Measurements from ENCODE around the gene DTWD2. TPM values are rescaled to one million over a fixed set of nuclear protein-coding genes. Genes with fewer than 3 reads are reported as not detected.
A peak's percentile ranks its signal among the peaks of the same experiment; 100 is the strongest.

DTWD2 gene
- total RNA-seq, 1 donor from 2014 or later, result 4.0 TPM

DNA sequence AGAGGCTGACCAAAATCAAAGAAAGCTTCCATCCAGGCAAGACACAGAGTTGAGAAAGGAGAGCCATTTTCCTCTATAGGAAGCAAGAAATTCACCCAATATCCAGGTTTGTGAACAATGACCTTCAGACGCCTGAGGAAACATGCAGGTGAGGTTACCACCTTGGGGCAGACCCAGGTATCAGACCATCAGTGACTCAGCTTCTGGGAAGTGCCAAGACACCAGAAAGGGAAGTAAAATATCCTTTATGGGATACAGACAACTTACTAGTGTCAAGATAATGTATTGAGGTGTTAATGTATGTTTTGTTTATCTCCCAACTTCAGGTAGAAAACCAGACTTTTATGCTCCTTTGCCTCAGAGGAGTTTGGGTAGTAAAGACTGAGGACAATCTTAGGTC is 2.2 kb upstream of the DTWD2 start:
- peaks cover 6% of the 10 kb centered on the region for H3K9me3 Mint-ChIP-seq
- ChIA-PET CTCF (interaction anchor here (0.8 to 5.3 kb wide), 2 partner anchors 139 to 420 kb away, joined by 3 to 101 read pairs; no protein-coding TSS in a partner anchor), POLR2A (interaction anchor here (3.6 kb wide), 1 partner anchor 80 kb away, joined by 23 read pairs; the partner anchor contains the start of gene DMXL1)
- peak overlapping the region; percentile 38 for H3K27ac Mint-ChIP-seq
- H3K4me1 Mint-ChIP-seq, result peaks cover 33% of the 10 kb centered on the region
- no peaks in the 10 kb centered on the region for H3K36me3 Mint-ChIP-seq (ENCODE audit: low read depth)
- no peaks in the 10 kb centered on the region for H3K27me3 Mint-ChIP-seq
- intact Hi-C loops (cut with micrococcal nuclease), result no loop called here
- no peak overlapping the region for H3K4me3 Mint-ChIP-seq
- DNase-seq (no peak), ATAC-seq (ENCODE audit: low read depth) (no peak)
- TF ChIP-seq CTCF (IDR thresholded peaks at IDR 0.05), result no peak

DNA sequence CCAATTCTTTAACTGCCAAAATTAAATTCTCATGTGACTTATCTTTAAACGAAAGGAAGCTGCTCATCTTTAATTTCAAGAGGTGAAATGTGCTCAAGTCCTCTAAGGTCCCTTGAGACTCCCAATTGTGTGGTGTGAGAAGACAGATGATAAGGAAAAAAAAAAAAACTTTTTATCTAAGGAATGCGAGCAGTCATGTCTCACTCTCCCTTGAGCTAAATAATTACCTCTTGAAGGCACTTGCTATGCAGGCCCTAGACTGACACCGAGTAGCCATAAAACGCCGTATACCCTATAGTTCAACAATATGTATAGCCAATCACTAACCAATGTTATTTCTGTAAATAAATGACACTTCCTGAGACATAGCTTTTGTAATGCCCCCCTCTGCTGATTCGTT is 1.5 kb upstream of the DTWD2 start:
- no peak for TF ChIP-seq CTCF (IDR thresholded peaks at IDR 0.05)
- CTCF ChIA-PET, result interaction anchor here (0.8 to 5.3 kb wide), 10 partner anchors 22 to 445 kb away, joined by 3 to 101 read pairs (median 16); partner anchors contain the start of gene DMXL1
- intact Hi-C loops (cut with micrococcal nuclease), result loop anchor here (2.0 to 10.0 kb wide), 2 partner anchors 325 to 1475 kb away; partner anchors contain the start of gene PRR16
- DNase-seq (no peak), ATAC-seq (ENCODE audit: low read depth) (no peak)
- H3K27ac Mint-ChIP-seq, result peak overlapping the region; percentile 41
- no peaks in the 10 kb centered on the region for H3K9me3 Mint-ChIP-seq
- no peaks in the 10 kb centered on the region for H3K27me3 Mint-ChIP-seq
- peaks cover 33% of the 10 kb centered on the region for H3K4me1 Mint-ChIP-seq
- POLR2A ChIA-PET, result interaction anchor here (3.6 kb wide), 1 partner anchor 81 kb away, joined by 23 read pairs; the partner anchor contains the start of gene DMXL1
- H3K4me3 Mint-ChIP-seq, result no peak overlapping the region
- no peaks in the 10 kb centered on the region for H3K36me3 Mint-ChIP-seq (ENCODE audit: low read depth)

DNA sequence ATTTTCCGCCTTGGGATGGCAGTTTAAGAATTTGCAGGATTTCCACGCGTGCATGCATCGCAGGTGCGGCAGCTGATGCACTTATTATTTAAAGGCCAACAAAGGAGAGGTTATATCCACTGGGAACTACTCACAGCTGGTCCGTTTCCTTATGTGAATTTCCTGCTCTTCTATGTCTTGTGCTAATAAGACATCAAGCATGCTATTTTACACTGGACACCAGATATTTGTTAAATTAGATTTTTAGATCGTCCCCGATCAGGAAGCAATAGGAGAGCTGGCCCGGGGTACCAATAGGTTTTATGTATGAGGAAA is 476 bp upstream of the DTWD2 start:
- H3K36me3 Mint-ChIP-seq (ENCODE audit: low read depth), result no peaks in the 10 kb centered on the region
- peak overlapping the region; percentile 79 for H3K27ac Mint-ChIP-seq
- H3K27me3 Mint-ChIP-seq, result no peaks in the 10 kb centered on the region
- ATAC-seq (ENCODE audit: low read depth) (no peak), DNase-seq (no peak)
- peak overlapping the region; percentile 84 for H3K4me3 Mint-ChIP-seq
- ChIA-PET POLR2A (interaction anchor here (1.1 to 3.6 kb wide), 9 partner anchors 31 to 429 kb away, joined by 3 to 23 read pairs (median 3); partner anchors contain the start of gene DMXL1), CTCF (interaction anchor here (0.5 to 5.3 kb wide), 33 partner anchors 19 to 467 kb away, joined by 3 to 101 read pairs (median 5); partner anchors contain the start of genes DMXL1 and TNFAIP8)
- intact Hi-C loops (cut with micrococcal nuclease), result loop anchor here (1.0 to 10.0 kb wide), 12 partner anchors 27 to 1476 kb away; partner anchors contain the start of genes DMXL1, HSD17B4 and PRR16
- no peak for TF ChIP-seq CTCF (IDR thresholded peaks at IDR 0.05)
- H3K9me3 Mint-ChIP-seq, result no peaks in the 10 kb centered on the region
- H3K4me1 Mint-ChIP-seq, result peaks cover 33% of the 10 kb centered on the region

DNA sequence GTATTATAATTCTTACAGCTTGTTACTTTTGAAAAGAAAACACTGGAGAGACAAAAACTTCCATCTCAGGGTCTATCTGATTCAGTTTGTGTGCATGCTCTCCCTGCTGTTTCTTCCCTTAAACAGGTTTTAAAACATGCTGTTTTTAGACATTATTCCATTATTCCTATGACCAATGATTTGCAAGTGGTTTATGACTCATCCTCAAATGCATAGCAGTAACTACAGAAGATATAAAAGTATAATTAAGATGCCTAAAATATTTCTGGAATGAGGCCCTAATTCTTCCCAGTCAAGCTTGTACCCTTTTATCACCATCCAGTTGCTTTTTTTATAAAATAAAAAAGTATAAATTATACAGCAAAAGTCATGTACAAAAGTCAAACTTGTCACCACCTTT is 3.7 kb downstream of the DTWD2 start:
- CTCF ChIA-PET, result interaction anchor here (1.1 kb wide), 1 partner anchor 434 kb away, joined by 4 read pairs; no protein-coding TSS in a partner anchor
- POLR2A ChIA-PET, result no interaction called here
- intact Hi-C loops (cut with micrococcal nuclease), result loop anchor here (10.0 kb wide), 1 partner anchor 1480 kb away; the partner anchor contains the start of gene PRR16
- ATAC-seq (ENCODE audit: low read depth) (no peak), DNase-seq (no peak)
- Mint-ChIP-seq H3K4me1 (peaks cover 28% of the 10 kb centered on the region), H3K27me3 (no peaks in the 10 kb centered on the region), H3K4me3 (no peak overlapping the region), H3K9me3 (no peaks in the 10 kb centered on the region), H3K36me3 (ENCODE audit: low read depth) (peaks cover 13% of the 10 kb centered on the region), H3K27ac (no peak overlapping the region)
- TF ChIP-seq CTCF (IDR thresholded peaks at IDR 0.05), result no peak

GRCh38 chr5:118981783-118982182 is 6.6 kb downstream of the DTWD2 start:
- H3K4me1 Mint-ChIP-seq, result peaks cover 13% of the 10 kb centered on the region
- H3K4me3 Mint-ChIP-seq, result no peak overlapping the region
- ATAC-seq (ENCODE audit: low read depth) (no peak), DNase-seq (no peak)
- H3K27me3 Mint-ChIP-seq, result no peaks in the 10 kb centered on the region
- intact Hi-C loops (cut with micrococcal nuclease), result loop anchor here (10.0 kb wide), 1 partner anchor 1483 kb away; the partner anchor contains the start of gene PRR16
- H3K27ac Mint-ChIP-seq, result no peak overlapping the region
- TF ChIP-seq CTCF (IDR thresholded peaks at IDR 0.05), result no peak
- ChIA-PET CTCF (interaction anchor here (1.4 kb wide), 1 partner anchor 487 kb away, joined by 4 read pairs; no protein-coding TSS in a partner anchor), POLR2A (no interaction called here)
- peaks cover 23% of the 10 kb centered on the region for H3K36me3 Mint-ChIP-seq (ENCODE audit: low read depth)
- H3K9me3 Mint-ChIP-seq, result peaks cover 2% of the 10 kb centered on the region
